ENCODE results near the gene GFI1. TPM values are rescaled to one million over a fixed set of nuclear protein-coding genes. Genes with fewer than 3 reads are reported as not detected.

The GFI1 gene
- total RNA-seq, 1 donor from 2014 or later = 0.89 TPM

DNA sequence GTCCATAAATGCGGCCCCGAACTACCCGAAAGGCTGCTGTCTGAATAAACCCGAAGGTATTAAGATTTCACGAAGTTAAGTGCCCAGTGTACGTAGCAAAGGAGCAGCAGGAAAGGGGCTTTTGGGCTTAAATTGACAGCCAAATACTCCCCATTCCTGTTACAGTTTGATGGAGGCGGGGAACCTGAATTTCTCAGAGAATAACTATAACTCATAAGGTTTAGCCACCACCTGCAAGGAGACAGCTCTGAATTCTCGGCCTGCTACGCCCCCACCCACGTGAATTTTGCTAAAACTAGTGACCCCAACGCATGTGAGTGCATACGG, 5.2 kb downstream of the GFI1 start:
- TF ChIP-seq EZH2 (IDR thresholded peaks at IDR 0.05; ENCODE audit: insufficient read depth, low read length) = no peak
- TF ChIP-seq, protein P1, sequence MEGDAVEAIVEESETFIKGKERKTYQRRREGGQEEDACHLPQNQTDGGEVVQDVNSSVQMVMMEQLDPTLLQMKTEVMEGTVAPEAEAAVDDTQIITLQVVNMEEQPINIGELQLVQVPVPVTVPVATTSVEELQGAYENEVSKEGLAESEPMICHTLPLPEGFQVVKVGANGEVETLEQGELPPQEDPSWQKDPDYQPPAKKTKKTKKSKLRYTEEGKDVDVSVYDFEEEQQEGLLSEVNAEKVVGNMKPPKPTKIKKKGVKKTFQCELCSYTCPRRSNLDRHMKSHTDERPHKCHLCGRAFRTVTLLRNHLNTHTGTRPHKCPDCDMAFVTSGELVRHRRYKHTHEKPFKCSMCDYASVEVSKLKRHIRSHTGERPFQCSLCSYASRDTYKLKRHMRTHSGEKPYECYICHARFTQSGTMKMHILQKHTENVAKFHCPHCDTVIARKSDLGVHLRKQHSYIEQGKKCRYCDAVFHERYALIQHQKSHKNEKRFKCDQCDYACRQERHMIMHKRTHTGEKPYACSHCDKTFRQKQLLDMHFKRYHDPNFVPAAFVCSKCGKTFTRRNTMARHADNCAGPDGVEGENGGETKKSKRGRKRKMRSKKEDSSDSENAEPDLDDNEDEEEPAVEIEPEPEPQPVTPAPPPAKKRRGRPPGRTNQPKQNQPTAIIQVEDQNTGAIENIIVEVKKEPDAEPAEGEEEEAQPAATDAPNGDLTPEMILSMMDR (IDR thresholded peaks at IDR 0.05; ENCODE audit: insufficient read depth, low read depth, low read length) = no peak

DNA sequence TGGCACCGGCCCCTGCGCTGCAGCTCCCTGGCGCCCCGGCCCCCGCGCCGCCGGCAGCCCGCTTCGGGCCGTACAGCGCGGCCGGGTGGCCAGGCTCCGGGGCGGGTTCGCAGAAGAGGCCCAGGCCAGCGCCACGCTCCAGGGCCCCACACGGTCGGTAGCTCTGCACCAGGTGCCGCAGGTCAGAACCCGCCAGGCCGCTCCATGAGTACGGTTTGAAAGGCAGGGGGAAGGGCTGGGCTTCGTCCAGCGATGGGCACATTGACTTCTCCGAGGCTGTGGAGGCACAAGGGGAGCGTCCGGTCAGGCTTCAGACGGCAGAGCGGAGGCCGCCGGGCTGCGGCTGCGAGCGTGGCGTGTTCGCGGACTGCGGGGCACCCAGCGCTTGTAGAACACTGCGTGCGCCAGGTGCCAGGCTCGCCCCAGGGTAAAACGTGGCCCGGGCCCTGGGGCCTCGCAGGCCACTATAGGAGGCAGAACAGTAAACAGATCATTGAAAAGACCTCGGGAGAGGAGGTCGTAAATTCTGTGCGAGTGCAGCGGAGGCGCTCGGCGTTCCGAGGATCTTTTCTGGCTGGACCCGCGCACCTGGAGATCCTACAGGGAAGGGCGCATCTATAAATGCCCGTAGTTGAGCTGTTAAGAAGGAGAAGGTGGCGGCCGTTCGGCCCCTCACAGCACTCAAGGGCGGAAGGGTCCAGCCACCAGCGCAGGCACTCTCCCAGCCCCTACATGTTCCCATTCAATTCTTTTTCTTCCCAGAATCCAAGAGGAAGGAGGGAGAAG, 5.7 kb downstream of the GFI1 start:
- Histone ChIP-seq H3K27me3 (ENCODE audit: insufficient read depth, low read length) (peaks cover 96% of the 10 kb centered on the region), H3K4me3 (ENCODE audit: insufficient read depth, low read depth, low read length) (no peak overlapping the region), H3K9ac (ENCODE audit: low read length) (no peak overlapping the region), H3K9me3 (ENCODE audit: insufficient read depth, low read depth, low read length) (peaks cover 2% of the 10 kb centered on the region), H3K79me2 (ENCODE audit: insufficient read depth, low read length) (no peaks in the 10 kb centered on the region), H4K20me1 (ENCODE audit: insufficient read depth, low read length) (peaks cover 32% of the 10 kb centered on the region), H3K36me3 (ENCODE audit: insufficient read depth, low read length) (no peaks in the 10 kb centered on the region), H3K4me1 (ENCODE audit: insufficient read depth, low read length) (peaks cover 36% of the 10 kb centered on the region), H3K4me2 (ENCODE audit: low read length) (peak overlapping the region; percentile 43), H2AFZ (ENCODE audit: low read depth, low read length) (peak overlapping the region; percentile 51), H3K27ac (ENCODE audit: low read depth, low read length) (no peak overlapping the region)
- DNase-seq (ENCODE audit: low read depth) (no peak), FAIRE-seq (no peak)
- H3K4me3 Mint-ChIP-seq (ENCODE audit: unreplicated experiment) = no peak overlapping the region
- TF ChIP-seq EZH2 (IDR thresholded peaks at IDR 0.05; ENCODE audit: insufficient read depth, low read length) = peak; percentile 89
- TF ChIP-seq, protein P1 (IDR thresholded peaks at IDR 0.05; ENCODE audit: insufficient read depth, low read depth, low read length) = no peak
- peaks cover 8% of the 10 kb centered on the region for H3K4me1 Mint-ChIP-seq (ENCODE audit: low read depth, unreplicated experiment)
- H3K36me3 Mint-ChIP-seq (ENCODE audit: low read depth, unreplicated experiment) = peaks cover 12% of the 10 kb centered on the region
- H3K27me3 Mint-ChIP-seq (ENCODE audit: low read depth, unreplicated experiment) = peaks cover 82% of the 10 kb centered on the region
- peaks cover 15% of the 10 kb centered on the region for H3K9me3 Mint-ChIP-seq (ENCODE audit: unreplicated experiment)
- H3K27ac Mint-ChIP-seq (ENCODE audit: unreplicated experiment) = peak overlapping the region; percentile 47

More for the DNA sequence above, 5.2 kb downstream of the GFI1 start:
- Histone ChIP-seq H3K36me3 (ENCODE audit: insufficient read depth, low read length) (no peaks in the 10 kb centered on the region), H3K4me1 (ENCODE audit: insufficient read depth, low read length) (peaks cover 36% of the 10 kb centered on the region), H3K27me3 (ENCODE audit: insufficient read depth, low read length) (peaks cover 91% of the 10 kb centered on the region), H3K27ac (ENCODE audit: low read depth, low read length) (no peak overlapping the region), H4K20me1 (ENCODE audit: insufficient read depth, low read length) (peaks cover 32% of the 10 kb centered on the region), H3K9me3 (ENCODE audit: insufficient read depth, low read depth, low read length) (no peaks in the 10 kb centered on the region), H2AFZ (ENCODE audit: low read depth, low read length) (no peak overlapping the region), H3K79me2 (ENCODE audit: insufficient read depth, low read length) (no peaks in the 10 kb centered on the region), H3K4me2 (ENCODE audit: low read length) (peak overlapping the region; percentile 71), H3K9ac (ENCODE audit: low read length) (no peak overlapping the region), H3K4me3 (ENCODE audit: insufficient read depth, low read depth, low read length) (no peak overlapping the region)
- peak overlapping the region; percentile 47 for H3K27ac Mint-ChIP-seq (ENCODE audit: unreplicated experiment)
- H3K27me3 Mint-ChIP-seq (ENCODE audit: low read depth, unreplicated experiment) = peaks cover 80% of the 10 kb centered on the region
- peaks cover 9% of the 10 kb centered on the region for H3K4me1 Mint-ChIP-seq (ENCODE audit: low read depth, unreplicated experiment)
- peaks cover 14% of the 10 kb centered on the region for H3K9me3 Mint-ChIP-seq (ENCODE audit: unreplicated experiment)
- no peak overlapping the region for H3K4me3 Mint-ChIP-seq (ENCODE audit: unreplicated experiment)
- DNase-seq (ENCODE audit: low read depth) (no peak), FAIRE-seq (no peak)
- peaks cover 10% of the 10 kb centered on the region for H3K36me3 Mint-ChIP-seq (ENCODE audit: low read depth, unreplicated experiment)

Data from astrocyte (in vitro differentiated cells and primary cell).